Measurements from ENCODE around the gene DNHD1.

The DNHD1 gene

GRCh38 chr11:6541356-6541755 is 44.3 kb downstream of the DNHD1 start:
- DNase-seq, result no peak
- peaks cover 4% of the 10 kb centered on the region for H3K27me3 Mint-ChIP-seq (ENCODE audit: low read depth, poor library complexity)
- H3K4me3 Mint-ChIP-seq, result no peak overlapping the region
- H3K9me3 Mint-ChIP-seq, result no peaks in the 10 kb centered on the region
- H3K36me3 Mint-ChIP-seq (ENCODE audit: low read depth), result no peaks in the 10 kb centered on the region
- H3K27ac Mint-ChIP-seq, result no peak overlapping the region
- peaks cover 11% of the 10 kb centered on the region for H3K4me1 Mint-ChIP-seq
- TF ChIP-seq CTCF (IDR thresholded peaks at IDR 0.05), result no peak

GRCh38 chr11:6542727-6543126 is 45.6 kb downstream of the DNHD1 start:
- H3K36me3 Mint-ChIP-seq (ENCODE audit: low read depth), result no peaks in the 10 kb centered on the region
- peaks cover 4% of the 10 kb centered on the region for H3K27me3 Mint-ChIP-seq (ENCODE audit: low read depth, poor library complexity)
- no peak for TF ChIP-seq CTCF (IDR thresholded peaks at IDR 0.05)
- H3K4me3 Mint-ChIP-seq, result no peak overlapping the region
- H3K4me1 Mint-ChIP-seq, result peaks cover 11% of the 10 kb centered on the region
- no peak overlapping the region for H3K27ac Mint-ChIP-seq
- no peaks in the 10 kb centered on the region for H3K9me3 Mint-ChIP-seq
- no peak for DNase-seq

- H3K27ac Mint-ChIP-seq, result no peak overlapping the region
- H3K4me3 Mint-ChIP-seq, result no peak overlapping the region
Observed at GRCh38 chr11:6544921-6545850, 48.1 kb downstream of the DNHD1 start.

GRCh38 chr11:6545917-6546605 is 49.0 kb downstream of the DNHD1 start:
- no peak overlapping the region for H3K27ac Mint-ChIP-seq
- H3K9me3 Mint-ChIP-seq, result no peaks in the 10 kb centered on the region
- H3K4me1 Mint-ChIP-seq, result no peaks in the 10 kb centered on the region
- H3K4me3 Mint-ChIP-seq, result no peak overlapping the region
- DNase-seq, result no peak
- H3K36me3 Mint-ChIP-seq (ENCODE audit: low read depth), result no peaks in the 10 kb centered on the region
- H3K27me3 Mint-ChIP-seq (ENCODE audit: low read depth, poor library complexity), result peaks cover 4% of the 10 kb centered on the region
- no peak for TF ChIP-seq CTCF (IDR thresholded peaks at IDR 0.05)

More at GRCh38 chr11:6544921-6545850, 48.1 kb downstream of the DNHD1 start:
- Mint-ChIP-seq H3K4me1 (no peaks in the 10 kb centered on the region), H3K36me3 (ENCODE audit: low read depth) (no peaks in the 10 kb centered on the region), H3K27me3 (ENCODE audit: low read depth, poor library complexity) (peaks cover 4% of the 10 kb centered on the region), H3K9me3 (no peaks in the 10 kb centered on the region)
- no peak for DNase-seq
- TF ChIP-seq CTCF (IDR thresholded peaks at IDR 0.05), result no peak

- peaks cover 9% of the 10 kb centered on the region for H3K27me3 Mint-ChIP-seq (ENCODE audit: low read depth, poor library complexity)
- TF ChIP-seq CTCF (IDR thresholded peaks at IDR 0.05), result no peak
- no peaks in the 10 kb centered on the region for H3K4me1 Mint-ChIP-seq
- no peaks in the 10 kb centered on the region for H3K9me3 Mint-ChIP-seq
- H3K4me3 Mint-ChIP-seq, result no peak overlapping the region
- H3K27ac Mint-ChIP-seq, result no peak overlapping the region
- DNase-seq, result no peak
- H3K36me3 Mint-ChIP-seq (ENCODE audit: low read depth), result no peaks in the 10 kb centered on the region
Observed at GRCh38 chr11:6546735-6547134, 49.7 kb downstream of the DNHD1 start.

Data from nephron progenitor cell (in vitro differentiated cells).